CD4-positive, alpha-beta memory T cell (primary cell): Measurements from ENCODE around the gene RNF151. TPM values are rescaled to one million over a fixed set of nuclear protein-coding genes. Genes with fewer than 3 reads are reported as not detected.
"Not testable (repeated sequence)": the region's sequence is repeated elsewhere in the genome, so short reads cannot be mapped to it uniquely, and the experiment has no call there.

Source experiments
- CTCF ChIA-PET: fragments of 350-600 bp; sonication (Branson Sonifier 250); formaldehyde crosslinking; loops from one replicate; lab custom pipeline; 2021; ENCODE audit warnings: inconsistent platforms; ENCODE audit not compliant: partially characterized antibody; lab: Charles Lee
- POLR2A ChIA-PET: fragments of 350-600 bp; sonication (Branson Sonifier 250); formaldehyde crosslinking; loops from one replicate; lab custom pipeline; 2021; ENCODE audit not compliant: partially characterized antibody; lab: Charles Lee
- DNase-seq, 5 donors: peaks; one replicate each; pipeline versions ENCODE4 v3.0.0 to v3.0.0-alpha.2; 2020 to 2022; ENCODE audit warnings: mixed read lengths in 1 of 5
- H3K27ac ChIP-seq: one replicate; pipeline ENCODE4 v1.7.0; 2013; ENCODE audit warnings: low read depth, low read length
- H3K27me3 ChIP-seq: 2 replicates; pipeline ENCODE4 v1.7.0; 2013; ENCODE audit warnings: mild to moderate bottlenecking, low read length, moderate library complexity; ENCODE audit not compliant: insufficient read depth
- H3K36me3 ChIP-seq: 2 replicates; pipeline ENCODE4 v1.7.0; 2013; ENCODE audit warnings: mild to moderate bottlenecking, low read length, moderate library complexity; ENCODE audit not compliant: insufficient read depth
- H3K4me1 ChIP-seq: 2 replicates; pipeline ENCODE4 v1.7.0; 2013; ENCODE audit warnings: mild to moderate bottlenecking, low read length, moderate library complexity; ENCODE audit not compliant: insufficient read depth
- H3K4me3 ChIP-seq, 2 donors: one replicate each; pipeline ENCODE4 v1.7.0; 2013; ENCODE audit warnings: low read length in 2 of 2, mild to moderate bottlenecking in 1 of 2
- H3K9me3 ChIP-seq, 2 donors: one replicate each; pipeline ENCODE4 v1.7.0; 2013; ENCODE audit warnings: low read length in 2 of 2, control low read depth in 1 of 2; ENCODE audit not compliant: control insufficient read depth in 1 of 2
- H3K27ac Mint-ChIP-seq, 7 donors: one replicate each; pipeline ENCODE4 v1.8.0; 2020 to 2021; ENCODE audit warnings: mixed read lengths in 7 of 7, mild to moderate bottlenecking in 6 of 7, inconsistent platforms in 3 of 7, moderate library complexity in 3 of 7
- H3K27me3 Mint-ChIP-seq, 2 donors: one replicate each; pipeline ENCODE4 v1.8.0; 2020 to 2021; ENCODE audit warnings: mixed read lengths in 2 of 2
- H3K36me3 Mint-ChIP-seq, 2 donors: one replicate each; pipeline ENCODE4 v1.8.0; 2020 to 2021; ENCODE audit warnings: mixed read lengths in 2 of 2, inconsistent platforms in 1 of 2, mild to moderate bottlenecking in 1 of 2
- H3K4me1 Mint-ChIP-seq, 4 donors: one replicate each; pipeline ENCODE4 v1.8.0; 2020 to 2021; ENCODE audit warnings: mixed read lengths in 4 of 4, mild to moderate bottlenecking in 1 of 4
- H3K4me3 Mint-ChIP-seq, 8 donors: one replicate each; pipeline ENCODE4 v1.8.0; 2020 to 2021; ENCODE audit warnings: mixed read lengths in 8 of 8, mild to moderate bottlenecking in 7 of 8, moderate library complexity in 6 of 8, inconsistent platforms in 3 of 8
- H3K9me3 Mint-ChIP-seq, 8 donors: one replicate each; pipeline ENCODE4 v1.8.0; 2020 to 2021; ENCODE audit warnings: mixed read lengths in 8 of 8, mild to moderate bottlenecking in 5 of 8, inconsistent platforms in 3 of 8, moderate library complexity in 1 of 8
- intact Hi-C: fragments of 100-400 bp; cut with micrococcal nuclease; formaldehyde crosslinking; loops from one replicate; pipeline ENCODE4 v1.15.1; 2023
- polyA plus RNA-seq, 2 donors: library from polyadenylated mRNA; unstranded; fragments of 300-500 nt; fragmentation: Illumina TruSeq; gene quantifications; one replicate each; pipeline ENCODE4 v1.2.3, GENCODE V29; 2021
- total RNA-seq, 2 experiments: library from RNA; stranded (reverse); gene quantifications; one replicate each; pipeline ENCODE4 v1.2.3, GENCODE V29; 2021

RNF151 gene
- total and polyA plus RNA-seq, 4 experiments from 2014 or later, result not detected

GRCh38 chr16:1950047-1950446 is 16.6 kb upstream of the RNF151 start:
- Mint-ChIP-seq H3K36me3 (no peaks in the 10 kb centered on the region), H3K27me3 (no peaks in the 10 kb centered on the region), H3K27ac (no peak overlapping the region), H3K9me3 (no peaks in the 10 kb centered on the region), H3K4me3 (no peak overlapping the region), H3K4me1 (no peaks in the 10 kb centered on the region)
- no peaks in the 10 kb centered on the region for H3K4me1 ChIP-seq
- no peak for DNase-seq
- intact Hi-C loops, result no loop called here
- H3K4me3 ChIP-seq, result no peak overlapping the region
- H3K27ac ChIP-seq, result no peak overlapping the region
- POLR2A ChIA-PET, result no interaction called here
- H3K27me3 ChIP-seq, result no peaks in the 10 kb centered on the region
- no peaks in the 10 kb centered on the region for H3K36me3 ChIP-seq
- CTCF ChIA-PET, result no interaction called here
- H3K9me3 ChIP-seq, result no peaks in the 10 kb centered on the region

GRCh38 chr16:1950559-1950958 is 16.1 kb upstream of the RNF151 start:
- Histone ChIP-seq H3K4me1 (no peaks in the 10 kb centered on the region), H3K36me3 (no peaks in the 10 kb centered on the region), H3K9me3 (no peaks in the 10 kb centered on the region), H3K4me3 (no peak overlapping the region), H3K27me3 (no peaks in the 10 kb centered on the region), H3K27ac (no peak overlapping the region)
- H3K4me3 Mint-ChIP-seq, result no peak overlapping the region
- H3K4me1 Mint-ChIP-seq, result no peaks in the 10 kb centered on the region
- no peaks in the 10 kb centered on the region for H3K36me3 Mint-ChIP-seq
- intact Hi-C loops, result no loop called here
- no peaks in the 10 kb centered on the region for H3K27me3 Mint-ChIP-seq
- DNase-seq, result no peak
- H3K9me3 Mint-ChIP-seq, result no peaks in the 10 kb centered on the region
- ChIA-PET POLR2A (no interaction called here), CTCF (no interaction called here)
- no peak overlapping the region for H3K27ac Mint-ChIP-seq

- POLR2A ChIA-PET, result interaction anchor here (2.3 kb wide), 1 partner anchor 11 kb away, joined by 5 read pairs; the partner anchor contains the start of gene MSRB1
- peaks cover 2% of the 10 kb centered on the region for H3K4me1 ChIP-seq
- Mint-ChIP-seq H3K9me3 (no peaks in the 10 kb centered on the region), H3K4me3 (no peak overlapping the region), H3K4me1 (peaks cover 0 to under 1% (median 0%) of the 10 kb centered on the region in 4 donors), H3K27me3 (no peaks in the 10 kb centered on the region), H3K27ac (no peak overlapping the region), H3K36me3 (no peaks in the 10 kb centered on the region)
- H3K36me3 ChIP-seq, result no peaks in the 10 kb centered on the region
- intact Hi-C loops, result no loop called here
- peak in 1 of 5 donors; percentile 24 for DNase-seq
- H3K27me3 ChIP-seq, result no peaks in the 10 kb centered on the region
- no peak overlapping the region for H3K27ac ChIP-seq
- H3K9me3 ChIP-seq, result no peaks in the 10 kb centered on the region
- CTCF ChIA-PET, result interaction anchor here (1.5 kb wide), 1 partner anchor 11 kb away, joined by 3 read pairs; the partner anchor contains the start of gene MSRB1
- H3K4me3 ChIP-seq, result no peak overlapping the region
Measured at GRCh38 chr16:1953734-1954133, 12.9 kb upstream of the RNF151 start.

GRCh38 chr16:1957434-1958142 is 9.1 kb upstream of the RNF151 start:
- intact Hi-C loops, result loop anchor here (2.0 kb wide), 1 partner anchor 183 kb away; no protein-coding TSS in a partner anchor
- ChIA-PET POLR2A (interaction anchor here (1.4 to 4.8 kb wide), 3 partner anchors 13 to 15 kb away, joined by 4 to 84 read pairs (median 9); partner anchors contain the start of genes MSRB1 and TBL3), CTCF (interaction anchor here (0.8 to 1.6 kb wide), 3 partner anchors 13 to 46 kb away, joined by 3 to 4 read pairs (median 3); no protein-coding TSS in a partner anchor)
- H3K27ac Mint-ChIP-seq, H3K4me3 ChIP-seq, H3K36me3 ChIP-seq, H3K9me3 Mint-ChIP-seq, H3K4me3 Mint-ChIP-seq, H3K27me3 ChIP-seq, DNase-seq, H3K9me3 ChIP-seq, H3K27ac ChIP-seq, H3K27me3 Mint-ChIP-seq: not testable (repeated sequence)
- Mint-ChIP-seq H3K4me1 (peaks cover 15 to 36% (median 27%) of the 10 kb centered on the region in 4 donors), H3K36me3 (peaks cover 8 to 22% of the 10 kb centered on the region in 2 donors)
- H3K4me1 ChIP-seq, result peaks cover 32% of the 10 kb centered on the region

GRCh38 chr16:1958143-1958491 is 8.5 kb upstream of the RNF151 start:
- Mint-ChIP-seq H3K4me1 (peaks cover 19 to 41% (median 30%) of the 10 kb centered on the region in 4 donors), H3K36me3 (peaks cover 11 to 26% of the 10 kb centered on the region in 2 donors)
- H3K27ac ChIP-seq, H3K27me3 Mint-ChIP-seq, H3K27ac Mint-ChIP-seq, H3K9me3 ChIP-seq, H3K9me3 Mint-ChIP-seq, H3K27me3 ChIP-seq, H3K4me3 ChIP-seq, H3K4me3 Mint-ChIP-seq: not testable (repeated sequence)
- intact Hi-C loops, result loop anchor here (2.0 kb wide), 1 partner anchor 183 kb away; no protein-coding TSS in a partner anchor
- POLR2A ChIA-PET, result interaction anchor here (1.7 to 4.8 kb wide), 2 partner anchors 13 to 15 kb away, joined by 9 to 84 read pairs; partner anchors contain the start of genes MSRB1 and TBL3
- CTCF ChIA-PET, result interaction anchor here (0.8 to 1.6 kb wide), 3 partner anchors 12 to 46 kb away, joined by 3 to 4 read pairs (median 3); no protein-coding TSS in a partner anchor
- peaks cover 38% of the 10 kb centered on the region for H3K4me1 ChIP-seq
- peak in 1 of 5 donors; percentile 27 for DNase-seq
- peaks cover 14% of the 10 kb centered on the region for H3K36me3 ChIP-seq

- Histone ChIP-seq H3K9me3 (no peaks in the 10 kb centered on the region), H3K27ac (peak overlapping the region; percentile 78), H3K4me3 (peak overlapping the region; percentile 69 to 89), H3K27me3 (no peaks in the 10 kb centered on the region), H3K36me3 (peaks cover 17% of the 10 kb centered on the region), H3K4me1 (peaks cover 44% of the 10 kb centered on the region)
- Mint-ChIP-seq H3K27me3 (no peaks in the 10 kb centered on the region), H3K4me3 (peak overlapping the region; percentile 69 to 94 (median 92)), H3K4me1 (peaks cover 23 to 48% (median 36%) of the 10 kb centered on the region in 4 donors), H3K27ac (peak overlapping the region in 4 of 7 donors; percentile 59 to 99 (median 78)), H3K36me3 (peaks cover 17 to 33% of the 10 kb centered on the region in 2 donors), H3K9me3 (peaks cover 0 to 3% (median 0%) of the 10 kb centered on the region in 8 donors)
- intact Hi-C loops, result loop anchor here (1.0 to 2.0 kb wide), 6 partner anchors 13 to 195 kb away; partner anchors contain the start of genes GFER and MSRB1
- POLR2A ChIA-PET, result interaction anchor here (1.7 to 8.8 kb wide), 4 partner anchors 12 to 32 kb away, joined by 9 to 99 read pairs (median 52); partner anchors contain the start of genes GFER, MSRB1, NOXO1 and SYNGR3
- CTCF ChIA-PET, result interaction anchor here (2.6 to 3.3 kb wide), 2 partner anchors 12 to 182 kb away, joined by 10 to 18 read pairs; partner anchors contain the start of gene TBL3
- DNase-seq, result peak in 1 of 5 donors; percentile 8
Measured at GRCh38 chr16:1958715-1959268, 7.9 kb upstream of the RNF151 start.
